ENCODE data around the gene VASP. TPM values are rescaled to one million over a fixed set of nuclear protein-coding genes. Genes with fewer than 3 reads are reported as not detected.

Gene VASP
- total RNA-seq, 1 experiment from 2014 or later: 77.9 TPM

DNA sequence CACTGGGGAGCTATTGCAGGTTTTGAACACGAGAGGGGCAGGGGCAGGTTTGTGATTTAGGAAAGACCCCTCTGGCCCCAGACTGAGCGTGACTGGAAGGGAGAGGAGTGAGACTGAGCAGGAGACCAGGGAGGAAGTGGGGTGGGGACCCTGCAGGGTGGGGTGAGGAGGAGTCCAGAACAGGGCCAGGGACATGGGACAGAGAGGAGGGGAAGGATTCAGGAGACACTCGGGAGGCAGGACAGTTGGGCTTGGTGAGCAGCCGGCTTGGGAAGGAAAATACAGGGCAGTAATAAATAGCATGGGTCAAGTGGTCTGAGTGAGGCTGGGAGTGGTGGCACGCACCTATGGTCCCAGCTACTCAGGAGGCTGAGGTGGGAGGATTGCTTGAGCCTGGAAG is 30.1 kb upstream of the VASP start:
- peak overlapping the region; percentile 70 for H3K9ac ChIP-seq (ENCODE audit: low read length)
- H3K4me1 ChIP-seq (ENCODE audit: low read length): peaks cover 29% of the 10 kb centered on the region
- H3K79me2 ChIP-seq (ENCODE audit: low read length): no peaks in the 10 kb centered on the region
- no peak for DNase-seq
- H2AFZ ChIP-seq (ENCODE audit: low read length): no peak overlapping the region
- no peaks in the 10 kb centered on the region for H4K20me1 ChIP-seq (ENCODE audit: insufficient read depth, low read depth, low read length)
- H3K27ac ChIP-seq (ENCODE audit: low read length): no peak overlapping the region
- H3K4me3 ChIP-seq (ENCODE audit: low read length): peak overlapping the region; percentile 68; the same call in 1 of the 2 replicates
- no peaks in the 10 kb centered on the region for H3K9me2 ChIP-seq (replicated peaks; ENCODE audit: insufficient read depth, low read length)
- H3K9me3 ChIP-seq (ENCODE audit: low read length): no peaks in the 10 kb centered on the region
- H3K27me3 ChIP-seq (ENCODE audit: low read length): no peaks in the 10 kb centered on the region
- H3K4me2 ChIP-seq (ENCODE audit: low read depth, low read length, poor library complexity, severe bottlenecking): peak overlapping the region; percentile 86
- no peaks in the 10 kb centered on the region for H3K36me3 ChIP-seq (ENCODE audit: insufficient read depth, low read length)

DNA sequence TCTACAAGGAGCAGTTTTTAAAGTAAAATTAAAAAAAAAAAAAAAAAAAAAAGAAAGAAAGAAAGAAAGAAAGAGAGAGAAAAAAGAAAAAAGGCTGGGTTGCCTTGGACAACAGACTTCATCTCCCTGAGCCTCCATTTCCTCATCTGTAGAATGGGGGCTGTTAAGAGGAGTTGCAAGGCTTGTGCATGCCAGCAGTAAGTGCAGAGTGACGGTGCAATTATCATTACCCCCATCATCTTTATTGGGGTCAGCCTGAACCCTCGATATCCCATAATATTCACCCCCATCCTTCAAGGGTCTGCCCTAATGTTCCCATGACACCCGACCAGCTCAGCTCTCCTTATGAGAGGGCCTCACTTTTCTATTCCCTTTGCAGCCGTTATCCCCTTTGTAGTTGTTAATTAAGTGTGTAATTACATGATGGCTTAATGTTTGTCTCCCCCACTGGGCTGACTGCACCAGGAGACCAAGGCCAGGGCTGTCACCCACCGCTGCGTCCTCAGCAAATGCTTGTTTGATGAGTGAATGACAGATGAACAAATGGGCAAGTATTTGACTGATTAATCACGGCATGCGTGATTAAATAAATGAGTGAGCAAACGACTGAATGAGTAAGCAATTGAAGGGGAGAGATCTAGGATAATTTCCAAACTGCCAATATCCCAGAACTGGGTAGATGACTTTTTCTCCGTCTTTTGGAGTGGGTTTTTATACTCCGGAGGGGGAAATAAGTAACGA is 29.4 kb upstream of the VASP start:
- no peaks in the 10 kb centered on the region for H3K9me2 ChIP-seq (replicated peaks; ENCODE audit: insufficient read depth, low read length)
- peak overlapping the region; percentile 68 for H3K4me3 ChIP-seq (ENCODE audit: low read length)
- H3K36me3 ChIP-seq (ENCODE audit: insufficient read depth, low read length): no peaks in the 10 kb centered on the region
- peak overlapping the region; percentile 90 for H3K27ac ChIP-seq (ENCODE audit: low read length)
- H3K27me3 ChIP-seq (ENCODE audit: low read length): no peaks in the 10 kb centered on the region
- H3K9ac ChIP-seq (ENCODE audit: low read length): peak overlapping the region; percentile 70
- H3K4me1 ChIP-seq (ENCODE audit: low read length): peaks cover 29% of the 10 kb centered on the region
- H3K9me3 ChIP-seq (ENCODE audit: low read length): no peaks in the 10 kb centered on the region
- H3K4me2 ChIP-seq (ENCODE audit: low read depth, low read length, poor library complexity, severe bottlenecking): peak overlapping the region; percentile 86
- no peaks in the 10 kb centered on the region for H4K20me1 ChIP-seq (ENCODE audit: insufficient read depth, low read depth, low read length)
- no peaks in the 10 kb centered on the region for H3K79me2 ChIP-seq (ENCODE audit: low read length)
- H2AFZ ChIP-seq (ENCODE audit: low read length): peak overlapping the region; percentile 34; the same call in 1 of the 2 replicates
- peak; percentile 64 for DNase-seq

DNA sequence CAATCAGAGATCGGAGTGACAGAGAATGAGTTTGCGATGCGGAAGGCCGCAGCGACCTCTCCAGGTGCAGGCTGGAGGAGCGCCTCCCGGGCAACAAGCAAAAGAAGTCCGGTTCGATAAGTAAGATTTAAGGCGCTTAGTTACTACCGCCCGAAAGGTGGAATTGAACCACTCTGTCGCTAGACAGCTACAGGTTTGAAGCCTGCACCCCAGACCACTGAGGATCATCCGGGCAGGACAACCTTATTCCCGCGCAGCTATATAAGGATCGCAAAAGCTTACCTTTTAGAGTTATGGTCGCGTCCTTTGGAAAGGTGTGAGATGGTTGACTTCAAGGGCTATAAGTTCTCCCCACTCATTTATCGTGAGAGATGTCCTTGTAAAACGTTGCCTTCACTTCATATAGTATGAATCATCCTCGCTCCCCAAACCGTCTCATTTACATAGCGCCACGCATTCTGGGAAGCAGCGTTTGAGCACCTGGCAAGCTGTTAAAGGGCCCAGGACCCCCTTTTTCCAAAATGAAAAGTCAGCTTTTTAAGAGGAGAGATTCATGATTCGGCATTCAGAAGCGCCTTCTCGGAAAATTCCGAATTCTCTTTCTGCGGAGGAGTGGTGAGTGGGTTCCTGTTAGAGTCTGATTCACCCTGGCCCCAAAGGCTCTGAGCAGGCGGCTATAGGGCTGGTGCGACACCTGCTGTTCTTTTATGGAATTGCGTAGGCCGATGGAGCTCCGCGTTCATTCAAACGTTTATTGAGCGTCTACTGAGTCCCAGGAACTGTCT is 28.6 kb upstream of the VASP start:
- peak overlapping the region; percentile 68 for H3K4me3 ChIP-seq (ENCODE audit: low read length)
- H3K9ac ChIP-seq (ENCODE audit: low read length): peak overlapping the region; percentile 70
- H3K4me1 ChIP-seq (ENCODE audit: low read length): peaks cover 29% of the 10 kb centered on the region
- H3K9me3 ChIP-seq (ENCODE audit: low read length): no peaks in the 10 kb centered on the region
- peak overlapping the region; percentile 97 for H2AFZ ChIP-seq (ENCODE audit: low read length)
- H3K4me2 ChIP-seq (ENCODE audit: low read depth, low read length, poor library complexity, severe bottlenecking): peak overlapping the region; percentile 86
- H3K27me3 ChIP-seq (ENCODE audit: low read length): no peaks in the 10 kb centered on the region
- H3K9me2 ChIP-seq (replicated peaks; ENCODE audit: insufficient read depth, low read length): no peaks in the 10 kb centered on the region
- no peaks in the 10 kb centered on the region for H3K36me3 ChIP-seq (ENCODE audit: insufficient read depth, low read length)
- peak; percentile 96 for DNase-seq
- H3K27ac ChIP-seq (ENCODE audit: low read length): peak overlapping the region; percentile 90
- H4K20me1 ChIP-seq (ENCODE audit: insufficient read depth, low read depth, low read length): no peaks in the 10 kb centered on the region
- no peaks in the 10 kb centered on the region for H3K79me2 ChIP-seq (ENCODE audit: low read length)

DNA sequence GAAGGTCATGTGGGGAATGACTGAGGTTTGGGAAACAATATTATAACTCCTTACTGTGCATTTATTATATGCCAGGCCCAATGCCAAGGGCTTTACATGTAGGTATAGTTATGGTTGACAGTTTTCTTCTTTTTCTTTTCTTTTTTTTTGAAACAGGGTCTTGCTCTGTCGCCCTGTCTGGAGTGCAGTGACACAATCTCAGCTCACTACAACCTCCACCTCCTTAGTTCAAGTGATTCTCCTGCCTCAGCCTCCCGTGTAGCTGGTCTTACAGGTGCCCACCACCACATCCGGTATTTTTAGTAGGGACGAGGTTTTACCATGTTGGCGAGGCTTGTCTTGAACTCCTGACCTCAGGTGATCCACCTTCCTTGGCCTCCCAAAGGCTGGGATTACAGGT is 24.2 kb upstream of the VASP start:
- no peaks in the 10 kb centered on the region for H3K9me2 ChIP-seq (replicated peaks; ENCODE audit: insufficient read depth, low read length)
- H4K20me1 ChIP-seq (ENCODE audit: insufficient read depth, low read depth, low read length): no peaks in the 10 kb centered on the region
- no peak overlapping the region for H2AFZ ChIP-seq (ENCODE audit: low read length)
- DNase-seq: no peak
- no peak overlapping the region for H3K4me3 ChIP-seq (ENCODE audit: low read length)
- no peak overlapping the region for H3K9ac ChIP-seq (ENCODE audit: low read length)
- no peaks in the 10 kb centered on the region for H3K27me3 ChIP-seq (ENCODE audit: low read length)
- no peak overlapping the region for H3K27ac ChIP-seq (ENCODE audit: low read length)
- H3K9me3 ChIP-seq (ENCODE audit: low read length): no peaks in the 10 kb centered on the region
- no peak overlapping the region for H3K4me2 ChIP-seq (ENCODE audit: low read depth, low read length, poor library complexity, severe bottlenecking)
- no peaks in the 10 kb centered on the region for H3K36me3 ChIP-seq (ENCODE audit: insufficient read depth, low read length)
- no peaks in the 10 kb centered on the region for H3K79me2 ChIP-seq (ENCODE audit: low read length)
- peaks cover 16% of the 10 kb centered on the region for H3K4me1 ChIP-seq (ENCODE audit: low read length)

DNA sequence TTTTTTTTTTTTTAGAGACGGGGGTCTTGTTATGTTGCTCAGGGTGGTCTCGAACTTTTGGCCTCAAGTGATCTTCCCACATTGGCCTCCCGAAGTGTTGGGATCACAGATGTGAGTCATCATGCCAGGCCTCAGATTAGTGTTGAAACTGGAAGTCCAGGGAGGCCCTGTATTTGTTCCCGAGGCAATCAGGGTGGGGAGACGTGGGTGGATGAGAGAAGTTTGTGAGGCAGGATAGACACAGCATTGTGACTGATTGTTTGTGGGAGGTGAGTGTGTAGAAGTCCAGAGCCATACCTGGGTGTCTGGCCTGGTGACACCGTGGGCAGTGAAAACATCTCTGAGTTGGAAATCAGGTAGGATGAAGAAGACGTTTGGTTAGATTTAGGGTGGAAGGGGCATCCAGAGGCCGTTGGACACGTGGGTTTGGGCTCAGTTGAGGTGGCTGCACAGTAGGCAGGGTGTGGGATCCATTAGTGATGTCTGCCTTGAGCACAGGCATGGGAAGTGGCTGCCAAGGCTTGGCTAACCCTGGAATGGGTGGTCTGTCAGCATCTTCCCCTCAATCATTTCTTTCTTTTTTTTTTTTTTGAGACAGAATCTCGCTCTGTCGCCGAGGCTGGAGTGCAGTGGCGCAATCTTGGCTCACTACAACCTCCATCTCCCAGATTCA is 22.9 kb upstream of the VASP start:
- Histone ChIP-seq H3K9me2 (replicated peaks; ENCODE audit: insufficient read depth, low read length) (no peaks in the 10 kb centered on the region), H3K79me2 (ENCODE audit: low read length) (no peaks in the 10 kb centered on the region), H2AFZ (ENCODE audit: low read length) (no peak overlapping the region), H3K27me3 (ENCODE audit: low read length) (no peaks in the 10 kb centered on the region), H3K9ac (ENCODE audit: low read length) (no peak overlapping the region), H4K20me1 (ENCODE audit: insufficient read depth, low read depth, low read length) (no peaks in the 10 kb centered on the region), H3K9me3 (ENCODE audit: low read length) (no peaks in the 10 kb centered on the region), H3K4me3 (ENCODE audit: low read length) (no peak overlapping the region), H3K36me3 (ENCODE audit: insufficient read depth, low read length) (no peaks in the 10 kb centered on the region), H3K27ac (ENCODE audit: low read length) (no peak overlapping the region), H3K4me1 (ENCODE audit: low read length) (peaks cover 10% of the 10 kb centered on the region), H3K4me2 (ENCODE audit: low read depth, low read length, poor library complexity, severe bottlenecking) (no peak overlapping the region)
- no peak for DNase-seq

DNA sequence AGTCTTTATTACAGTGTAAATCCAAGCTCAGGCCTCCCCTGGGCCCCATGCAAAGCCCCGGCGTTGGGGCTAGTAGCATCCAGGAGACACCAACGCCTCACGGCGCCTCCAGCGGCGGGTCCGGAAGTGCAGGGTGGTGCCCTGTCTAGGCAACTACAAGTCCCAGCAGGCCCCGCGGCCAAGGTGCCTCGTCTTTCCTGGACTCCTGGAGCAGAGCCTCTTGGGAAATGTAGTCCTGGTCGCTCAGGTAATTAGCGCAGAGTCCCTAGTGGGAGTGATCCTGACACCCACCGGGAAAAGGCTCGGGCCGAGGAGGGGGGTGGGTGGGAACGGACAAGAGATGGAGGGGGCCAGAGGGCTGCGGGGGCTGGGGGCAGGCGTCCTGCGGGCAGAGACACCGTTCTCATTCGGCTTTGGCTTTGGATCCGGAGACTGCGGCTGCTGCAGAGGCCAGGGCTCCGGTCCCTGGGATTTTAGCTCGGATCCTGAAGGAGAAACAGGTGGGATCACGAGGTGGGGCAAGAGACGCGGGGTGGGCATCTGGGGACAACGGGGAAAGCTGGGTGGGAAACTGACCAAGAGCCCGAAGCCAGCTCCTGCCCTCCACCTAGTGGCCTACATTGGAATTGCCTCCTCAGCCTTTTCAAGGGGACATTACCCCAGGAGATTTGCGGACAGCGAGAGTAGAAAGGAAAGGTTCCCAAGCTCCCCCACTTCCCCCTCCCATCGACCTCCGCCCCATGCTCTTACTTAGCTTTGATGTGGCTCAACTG is 21.8 kb upstream of the VASP start:
- no peak overlapping the region for H3K27ac ChIP-seq (ENCODE audit: low read length)
- H3K36me3 ChIP-seq (ENCODE audit: insufficient read depth, low read length): no peaks in the 10 kb centered on the region

DNA sequence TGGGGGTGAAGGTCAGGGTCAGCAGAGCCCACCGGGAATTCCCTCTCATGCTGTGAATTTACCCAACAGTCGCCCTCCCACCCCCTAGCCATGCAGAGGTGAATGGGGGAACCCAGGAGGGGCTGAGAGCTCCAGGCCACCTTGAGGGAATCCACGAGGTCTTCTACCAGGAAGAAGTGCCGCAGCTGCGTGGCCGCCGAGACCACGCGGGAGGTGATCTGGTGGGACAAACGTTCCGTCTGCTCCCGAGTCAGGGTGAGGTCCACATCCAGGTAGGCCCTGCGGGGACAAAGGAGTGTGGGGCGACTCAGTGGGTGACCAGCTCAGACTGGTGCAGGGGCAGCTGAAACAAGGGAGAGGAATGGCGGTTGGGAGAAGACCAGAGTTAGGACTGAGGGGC is 18.6 kb upstream of the VASP start:
- peaks cover 14% of the 10 kb centered on the region for H3K4me1 ChIP-seq (ENCODE audit: low read length)
- H3K9me3 ChIP-seq (ENCODE audit: low read length): no peaks in the 10 kb centered on the region
- DNase-seq: no peak
- no peaks in the 10 kb centered on the region for H3K79me2 ChIP-seq (ENCODE audit: low read length)
- H3K4me3 ChIP-seq (ENCODE audit: low read length): no peak overlapping the region
- H3K27me3 ChIP-seq (ENCODE audit: low read length): no peaks in the 10 kb centered on the region
- H3K36me3 ChIP-seq (ENCODE audit: insufficient read depth, low read length): no peaks in the 10 kb centered on the region
- no peak overlapping the region for H3K9ac ChIP-seq (ENCODE audit: low read length)
- no peaks in the 10 kb centered on the region for H3K9me2 ChIP-seq (replicated peaks; ENCODE audit: insufficient read depth, low read length)
- H2AFZ ChIP-seq (ENCODE audit: low read length): no peak overlapping the region
- no peak overlapping the region for H3K27ac ChIP-seq (ENCODE audit: low read length)
- no peak overlapping the region for H3K4me2 ChIP-seq (ENCODE audit: low read depth, low read length, poor library complexity, severe bottlenecking)
- 0 out of 2 replicates have a peak, but pooled peaks cover 4% of the 10 kb centered on the region for H4K20me1 ChIP-seq (ENCODE audit: insufficient read depth, low read depth, low read length)

More for the DNA sequence above, 21.8 kb upstream of the VASP start:
- peak; percentile 98 for DNase-seq
- no peaks in the 10 kb centered on the region for H3K9me3 ChIP-seq (ENCODE audit: low read length)
- H3K9ac ChIP-seq (ENCODE audit: low read length): peak overlapping the region; percentile 56
- H2AFZ ChIP-seq (ENCODE audit: low read length): peak overlapping the region; percentile 70; the same call in 1 of the 2 replicates
- peaks cover 8% of the 10 kb centered on the region for H3K4me1 ChIP-seq (ENCODE audit: low read length)
- H4K20me1 ChIP-seq (ENCODE audit: insufficient read depth, low read depth, low read length): no peaks in the 10 kb centered on the region
- peak overlapping the region; percentile 54; the same call in 1 of the 2 replicates for H3K4me3 ChIP-seq (ENCODE audit: low read length)
- no peaks in the 10 kb centered on the region for H3K27me3 ChIP-seq (ENCODE audit: low read length)
- no peaks in the 10 kb centered on the region for H3K79me2 ChIP-seq (ENCODE audit: low read length)
- no peaks in the 10 kb centered on the region for H3K9me2 ChIP-seq (replicated peaks; ENCODE audit: insufficient read depth, low read length)
- peak overlapping the region; percentile 68 for H3K4me2 ChIP-seq (ENCODE audit: low read depth, low read length, poor library complexity, severe bottlenecking)
